Gastroesophageal sphincter (tissue), 3 donors: ENCODE results near the gene PARVG.

ENCODE experiments used
- POLR2A ChIP-seq, 2 donors: fragments of 450-650 bp; IDR thresholded peaks; one replicate each; pipeline ENCODE4 v1.6.1; 2017; ENCODE audit warnings: antibody characterized with exemption in 2 of 2, mild to moderate bottlenecking in 2 of 2, moderate library complexity in 1 of 2
- TF ChIP-seq, protein P1 (sequence below), 4 experiments: fragments of 200-600 bp in 2 of 4; fragments of 450-650 bp in 2 of 4; sonication (generic) in 1 of 4; IDR thresholded peaks; one replicate each; pipeline ENCODE4 v1.5.1; 2017 to 2019; ENCODE audit warnings: antibody characterized with exemption in 4 of 4, mild to moderate bottlenecking in 2 of 4, moderate library complexity in 2 of 4

DNA sequence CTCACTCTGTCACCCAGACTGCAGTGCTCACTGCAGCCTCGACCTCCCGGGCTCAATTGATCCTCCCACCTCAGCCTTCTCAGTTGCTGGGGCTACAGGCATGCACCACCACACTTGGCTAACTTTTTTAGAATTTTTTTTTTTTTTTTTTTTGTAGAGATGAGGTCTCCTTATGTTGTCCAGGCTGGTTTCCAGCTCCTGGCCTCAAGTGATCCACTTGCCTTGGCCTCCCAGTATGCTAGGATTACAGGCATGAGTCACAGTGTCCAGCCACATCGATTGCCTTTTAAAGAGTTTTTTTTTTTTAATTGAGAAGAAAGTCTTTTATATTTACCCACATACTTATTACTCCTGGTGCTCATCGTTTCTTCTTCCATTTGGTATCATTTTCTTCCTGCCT is 30.0 kb downstream of the PARVG start:
- no peak for TF ChIP-seq POLR2A (IDR thresholded peaks at IDR 0.05)
- TF ChIP-seq, protein P1, sequence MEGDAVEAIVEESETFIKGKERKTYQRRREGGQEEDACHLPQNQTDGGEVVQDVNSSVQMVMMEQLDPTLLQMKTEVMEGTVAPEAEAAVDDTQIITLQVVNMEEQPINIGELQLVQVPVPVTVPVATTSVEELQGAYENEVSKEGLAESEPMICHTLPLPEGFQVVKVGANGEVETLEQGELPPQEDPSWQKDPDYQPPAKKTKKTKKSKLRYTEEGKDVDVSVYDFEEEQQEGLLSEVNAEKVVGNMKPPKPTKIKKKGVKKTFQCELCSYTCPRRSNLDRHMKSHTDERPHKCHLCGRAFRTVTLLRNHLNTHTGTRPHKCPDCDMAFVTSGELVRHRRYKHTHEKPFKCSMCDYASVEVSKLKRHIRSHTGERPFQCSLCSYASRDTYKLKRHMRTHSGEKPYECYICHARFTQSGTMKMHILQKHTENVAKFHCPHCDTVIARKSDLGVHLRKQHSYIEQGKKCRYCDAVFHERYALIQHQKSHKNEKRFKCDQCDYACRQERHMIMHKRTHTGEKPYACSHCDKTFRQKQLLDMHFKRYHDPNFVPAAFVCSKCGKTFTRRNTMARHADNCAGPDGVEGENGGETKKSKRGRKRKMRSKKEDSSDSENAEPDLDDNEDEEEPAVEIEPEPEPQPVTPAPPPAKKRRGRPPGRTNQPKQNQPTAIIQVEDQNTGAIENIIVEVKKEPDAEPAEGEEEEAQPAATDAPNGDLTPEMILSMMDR (IDR thresholded peaks at IDR 0.05) = no peak
